Hematopoietic multipotent progenitor cell treated with erythropoietin and hydrocortisone succinate and interleukin-3 and kit ligand, for 15 days (in vitro differentiated cells): ENCODE data around the gene REELD1.

Experiments used
- DNase-seq: peaks from one replicate; pipeline ENCODE4 v3.0.0-alpha.2; 2015; ENCODE audit warnings: low spot score

The REELD1 gene

GRCh38 chr4:146269228-146269653 lies 54.9 kb downstream of the REELD1 start:
- no peak for DNase-seq

GRCh38 chr4:146271466-146271865 lies 57.1 kb downstream of the REELD1 start:
- no peak for DNase-seq

DNA sequence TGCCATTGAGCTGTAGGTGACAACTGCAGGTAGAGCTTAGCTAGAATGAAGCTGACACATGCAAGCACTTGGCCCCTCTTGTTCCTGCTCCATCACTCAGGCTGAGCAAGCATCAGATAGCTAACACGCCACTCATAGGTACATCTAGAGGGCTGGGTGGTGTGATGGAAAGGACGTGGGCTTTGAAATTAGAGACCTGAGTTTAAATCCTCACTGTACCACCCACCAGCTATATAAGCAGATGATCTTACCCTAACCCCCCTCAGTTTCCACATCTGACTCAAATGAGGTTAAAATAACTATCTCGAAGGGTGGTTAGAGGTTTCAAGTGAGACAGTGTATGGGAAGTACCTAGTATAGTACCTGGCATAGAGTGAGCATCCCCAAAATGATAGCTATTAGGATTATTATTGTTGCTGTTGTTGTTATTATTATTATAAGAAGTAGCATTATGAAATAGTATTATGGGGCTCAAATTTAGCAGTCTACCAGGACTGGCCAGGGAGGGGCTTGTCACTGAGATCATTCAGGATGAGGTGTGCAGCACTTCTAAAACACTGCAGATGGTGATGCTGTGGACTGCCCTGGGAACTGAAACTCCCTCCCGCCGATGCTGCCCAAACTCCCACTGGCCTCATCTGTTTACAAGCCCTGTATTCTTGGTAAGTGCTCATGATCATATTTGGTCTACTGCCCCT lies 59.0 kb downstream of the REELD1 start:
- DNase-seq = no peak

DNA sequence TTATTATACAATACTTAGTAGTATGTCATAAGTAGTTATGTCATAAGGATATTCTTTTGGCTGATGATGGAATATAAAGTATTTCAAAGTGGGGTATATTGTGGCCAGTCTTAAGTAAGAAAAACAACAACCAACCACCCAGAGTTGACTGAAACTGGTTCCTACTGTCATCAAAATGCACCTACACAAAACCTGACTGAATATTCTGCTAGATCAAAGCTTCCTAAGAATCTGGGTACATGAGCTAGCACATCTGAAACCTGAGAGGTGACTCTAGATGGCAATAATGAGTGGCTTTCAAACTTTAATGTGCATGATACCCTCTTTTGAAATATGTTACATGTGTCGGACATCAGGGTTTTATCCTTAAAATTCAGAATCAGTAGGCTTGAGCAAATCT lies 60.4 kb downstream of the REELD1 start:
- no peak for DNase-seq

- no peak for DNase-seq
Observed at GRCh38 chr4:146275370-146275769, 61.0 kb downstream of the REELD1 start.

DNA sequence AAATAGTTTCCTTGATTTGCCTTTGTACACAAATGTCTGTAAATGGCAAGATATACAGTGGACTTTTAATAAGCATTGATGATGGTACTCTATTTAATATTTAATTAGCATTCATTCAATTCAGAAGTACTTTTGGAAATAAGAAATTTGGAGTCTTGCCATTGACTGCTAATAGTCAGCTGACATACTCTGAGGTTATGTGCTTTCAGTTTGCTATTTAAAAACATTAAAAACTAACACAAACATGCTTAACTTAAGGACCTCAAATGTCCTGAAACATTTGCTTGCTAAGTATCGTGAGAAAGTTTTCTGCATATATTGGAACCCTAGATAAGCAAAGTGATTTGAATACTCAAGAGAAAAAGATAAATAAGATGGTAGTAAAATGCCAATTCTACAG lies 64.6 kb downstream of the REELD1 start:
- no peak for DNase-seq
